K562 (cell line): Measurements from ENCODE around the gene RNF113B. TPM values are rescaled to one million over a fixed set of nuclear protein-coding genes. Genes with fewer than 3 reads are reported as not detected.

Source experiments
- ATAC-seq: fragments of 200-7000 bp; cut with Tn5 transposase; 3 replicates; pipeline ENCODE4 v1.9.1; 2020; ENCODE audit warnings: moderate library complexity
- BruUV-seq: library from RNA; stranded (reverse); fragments of 400-500 nt; replicated peaks from 2 replicates; lab custom pipeline; 2021; lab: Mats Ljungman, UMichigan
- CTCF ChIA-PET: fragments of 300-600 bp; formaldehyde crosslinking; extraction: SDS; loops from one replicate; lab custom pipeline; 2021; ENCODE audit warnings: low intra/inter-chr PET ratio; lab: Yijun Ruan, JAX
- POLR2A ChIA-PET: fragments of 300-600, 350-650 bp; sonication (Branson Sonifier 250); formaldehyde crosslinking; extraction: SDS; loops from one replicate; lab custom pipeline; 2021; ENCODE audit warnings: antibody characterized with exemption, inconsistent platforms; lab: Yijun Ruan, JAX
- DNase-seq, 4 experiments: peaks; one replicate each; pipeline versions ENCODE4 v3.0.0 to v3.0.0-alpha.2; 2011 to 2018; ENCODE audit warnings: low spot score in 3 of 4, mixed read lengths in 3 of 4; ENCODE audit errors: extremely low read depth in 1 of 4
- FAIRE-seq: peaks from 2 replicates; lab custom pipeline; 2011; peaks lifted over from hg19 to GRCh38; lab: Jason Lieb, UNC
- H2AFZ ChIP-seq: 2 replicates; pipeline ENCODE4 v1.6.0; 2011; ENCODE audit warnings: low read depth, low read length, control low read depth, inconsistent platforms
- H3K27ac ChIP-seq: fragments of 200-600 bp; 3 replicates; pipeline ENCODE4 v1.8.0; 2011; ENCODE audit warnings: low read depth, mild to moderate bottlenecking, control low read depth, inconsistent platforms, low read length, moderate library complexity, mixed read lengths; ENCODE audit errors: extremely low read depth
- H3K27me3 ChIP-seq, 2 experiments: fragments of 300-600 bp in 1 of 2; 2 replicates in 1 of 2; 3 replicates in 1 of 2; pipeline versions ENCODE4 v1.6.0 to v1.8.0; 2011; ENCODE audit warnings: inconsistent platforms in 2 of 2, low read length in 2 of 2, mild to moderate bottlenecking in 1 of 2, mixed read lengths in 1 of 2, moderate library complexity in 1 of 2; ENCODE audit not compliant: control insufficient read depth in 2 of 2, insufficient read depth in 2 of 2
- H3K36me3 ChIP-seq: fragments of 300-600 bp; 3 replicates; pipeline ENCODE4 v1.8.0; 2011; ENCODE audit warnings: mild to moderate bottlenecking, low read length, inconsistent platforms; ENCODE audit not compliant: control insufficient read depth, insufficient read depth
- H3K4me1 ChIP-seq, 2 experiments: fragments of 200-600 bp in 1 of 2; replicated peaks in 1 of 2; 2 replicates in 1 of 2; 3 replicates in 1 of 2; pipeline versions ENCODE4 v1.5.1 to v1.8.0; 2011; ENCODE audit warnings: inconsistent platforms in 2 of 2, low read length in 2 of 2, mild to moderate bottlenecking in 1 of 2, mixed read lengths in 1 of 2, moderate library complexity in 1 of 2; ENCODE audit not compliant: control insufficient read depth in 2 of 2, insufficient read depth in 2 of 2
- H3K4me2 ChIP-seq: 2 replicates; pipeline ENCODE4 v1.6.1; 2011; ENCODE audit warnings: low read length, control low read depth, inconsistent platforms, mixed read lengths; ENCODE audit not compliant: insufficient read depth
- H3K4me3 ChIP-seq: fragments of 200-600 bp; sonication (generic), shearing (Covaris generic); 2 replicates; pipeline ENCODE4 v1.5.1; 2016; ENCODE audit warnings: control low read depth, inconsistent platforms
- H3K79me2 ChIP-seq: fragments of 200-600 bp; 3 replicates; pipeline ENCODE4 v1.8.0; 2011; ENCODE audit warnings: low read length, inconsistent platforms; ENCODE audit not compliant: control insufficient read depth, insufficient read depth
- H3K9ac ChIP-seq, 2 experiments: 2 replicates each; pipeline versions ENCODE4 v1.6.0 to v1.6.1; 2011; ENCODE audit warnings: low read depth in 2 of 2, low read length in 2 of 2, control low read depth in 1 of 2, inconsistent platforms in 1 of 2, mild to moderate bottlenecking in 1 of 2, mixed read lengths in 1 of 2; ENCODE audit not compliant: insufficient read depth in 1 of 2
- H3K9me1 ChIP-seq: one replicate; pipeline ENCODE4 v1.6.0; 2011; ENCODE audit warnings: inconsistent platforms, mild to moderate bottlenecking, low read length, moderate library complexity; ENCODE audit not compliant: control insufficient read depth, insufficient read depth
- H3K9me3 ChIP-seq: replicated peaks from 2 replicates; pipeline ENCODE4 v1.5.1; 2011; ENCODE audit warnings: low read depth, low read length, inconsistent platforms; ENCODE audit not compliant: control insufficient read depth, insufficient read depth
- H4K20me1 ChIP-seq: replicated peaks from 2 replicates; pipeline ENCODE4 v1.6.1; 2011; ENCODE audit warnings: low read length, inconsistent platforms, mixed read lengths; ENCODE audit not compliant: control insufficient read depth, insufficient read depth
- CHD1 ChIP-seq: fragments of 200-600 bp; sonication (generic); IDR thresholded peaks from one replicate; pipeline ENCODE4 v1.6.1; 2012; ENCODE audit warnings: mild to moderate bottlenecking, moderate library complexity, low read length, inconsistent platforms
- DMBX1 ChIP-seq: fragments of 250-450 bp; sonication (Bioruptor Pico); IDR thresholded peaks from 2 replicates; pipeline ENCODE4 v1.8.0; 2022; ENCODE audit warnings: inconsistent platforms, mild to moderate bottlenecking, moderate library complexity, borderline replicate concordance
- GABPB2 ChIP-seq: fragments of 250-450 bp; sonication (Bioruptor Pico); conservative IDR thresholded peaks from 2 replicates; pipeline ENCODE4 v1.5.1; 2021; ENCODE audit warnings: mild to moderate bottlenecking
- NCOR1 ChIP-seq: fragments of 450-650 bp; IDR thresholded peaks from 2 replicates; pipeline ENCODE4 v1.6.1; 2016; ENCODE audit warnings: mild to moderate bottlenecking, moderate library complexity
- NUFIP1 ChIP-seq: fragments of 450-650 bp; IDR thresholded peaks from 2 replicates; pipeline ENCODE4 v1.6.1; 2018; ENCODE audit not compliant: partially characterized antibody
- SREBF1 ChIP-seq: fragments of 150-350 bp; IDR thresholded peaks from 2 replicates; pipeline ENCODE4 v1.6.1; 2014; ENCODE audit warnings: antibody characterized with exemption, low read depth, low read length, borderline replicate concordance
- TRIM28 ChIP-seq: fragments of 450-650 bp; IDR thresholded peaks from 2 replicates; pipeline ENCODE4 v1.6.1; 2017
- TSC22D4 ChIP-seq: fragments of 450-650 bp; IDR thresholded peaks from 2 replicates; pipeline ENCODE4 v1.6.1; 2016; ENCODE audit warnings: missing genetic modification characterization, missing biosample characterization, control low read depth
- ZSCAN29 ChIP-seq: fragments of 450-650 bp; IDR thresholded peaks from 2 replicates; pipeline ENCODE4 v1.6.1; 2017
- WGBS: fragments of 100-300 bp; shearing (Covaris generic); methylation state at CpG from one replicate; pipeline ENCODE4 v1.1.6; 2016; ENCODE audit warnings: low coverage, mixed read lengths; ENCODE audit not compliant: insufficient coverage; ENCODE audit errors: missing lambda C conversion rate; 5-methylcytosine and 5-hydroxymethylcytosine counted together
- in situ Hi-C: fragments of 300-500 bp; cut with MboI; formaldehyde crosslinking; loops from 4 replicates; pipeline ENCODE4 v1.15.0; 2018; ENCODE audit warnings: inconsistent platforms, mixed read lengths
- intact Hi-C: fragments of 100-400 bp; cut with micrococcal nuclease; formaldehyde crosslinking; loops from 2 replicates; pipeline ENCODE4 v1.14.2; 2022
- polyA plus RNA-seq, 8 experiments: library from polyadenylated mRNA; depleted of rRNA in 4 of 8; stranded (reverse) in 5 of 8; unstranded in 3 of 8; fragments of >200 nt; fragmentation: Nextera tagmentation in 2 of 8; fragmentation: Illumina TruSeq in 1 of 8; extraction: Ambion mirVana in 2 of 8; extraction: Trizol in 1 of 8; gene quantifications; 2 replicates each; pipeline versions ENCODE4 v1.2.1 to v1.2.3, GENCODE V29; 2011 to 2014; ENCODE audit warnings: inconsistent platforms in 1 of 8, missing spikeins in 1 of 8
- total RNA-seq, 7 experiments: library from RNA; depleted of rRNA in 6 of 7; stranded (reverse); fragments of >200 nt in 6 of 7; fragmentation: Illumina TruSeq in 2 of 7; extraction: Trizol in 2 of 7; gene quantifications; 2 replicates each; pipeline versions ENCODE4 v1.2.1 to v1.2.3, GENCODE V29; 2011 to 2021; ENCODE audit warnings: low replicate concordance in 1 of 7
- TF ChIP-seq, protein P1 (sequence below): sonication (generic); formaldehyde crosslinking; IDR thresholded peaks from 2 replicates; pipeline ENCODE4 v1.8.1; 2023; ENCODE audit warnings: mild to moderate bottlenecking, missing genetic modification reagents, moderate library complexity
- TF ChIP-seq, protein P2 (sequence below): fragments of 450-650 bp; IDR thresholded peaks from one replicate; pipeline ENCODE4 v1.6.1; 2018; ENCODE audit warnings: mild to moderate bottlenecking, moderate library complexity; ENCODE audit not compliant: partially characterized antibody
- TF ChIP-seq, protein P3 (sequence below): fragments of 450-650 bp; formaldehyde crosslinking; IDR thresholded peaks from 2 replicates; pipeline ENCODE4 v1.4.0; 2020; ENCODE audit warnings: mild to moderate bottlenecking, moderate library complexity
- TF ChIP-seq, protein P4 (sequence below), 2 experiments: fragments of 450-650 bp; IDR thresholded peaks; 2 replicates each; pipeline ENCODE4 v1.6.1; 2016
- TF ChIP-seq, protein P5 (sequence below): fragments of 250-450 bp; sonication (Bioruptor Pico); IDR thresholded peaks from 2 replicates; pipeline ENCODE4 v1.8.0; 2022; ENCODE audit warnings: moderate library complexity, mild to moderate bottlenecking, inconsistent platforms

Gene RNF113B
- total and polyA plus RNA-seq, 9 of the 15 experiments (the other 6 are each of a cell fraction or from before 2014, with no cell fraction given), result 0.09 TPM; not detected in 8

DNA sequence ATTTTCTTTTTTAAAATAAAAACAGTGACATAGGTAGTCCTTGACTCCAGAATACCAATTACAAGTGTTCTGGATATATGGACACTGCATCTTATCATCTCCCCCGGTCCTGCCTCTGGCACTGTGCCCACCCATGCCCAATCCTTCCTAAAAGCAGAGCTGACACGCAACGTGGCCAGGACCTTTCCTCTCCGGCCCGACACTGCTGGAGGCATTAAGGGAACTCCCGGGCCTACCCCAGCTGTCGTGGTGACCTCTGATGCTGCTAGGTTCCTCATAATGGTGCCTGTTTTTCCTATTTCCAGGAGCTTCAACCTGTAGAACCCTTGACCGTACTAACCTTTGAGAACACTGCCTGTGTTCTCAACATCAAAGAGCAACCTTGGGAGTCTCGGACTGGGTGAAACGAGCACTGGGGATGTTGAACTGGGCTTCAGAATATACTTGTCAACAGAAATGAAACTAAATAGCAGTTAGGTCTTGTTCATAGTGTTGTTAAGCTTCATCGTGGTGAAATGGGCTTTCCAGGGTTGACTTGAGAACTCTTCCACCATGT is 13.9 kb upstream of the RNF113B start:
- H3K79me2 ChIP-seq, result no peaks in the 10 kb centered on the region
- TF ChIP-seq NCOR1, result no peak
- no peak for TF ChIP-seq GABPB2 (CRISPR knock-in tag)
- TF ChIP-seq, protein P1, sequence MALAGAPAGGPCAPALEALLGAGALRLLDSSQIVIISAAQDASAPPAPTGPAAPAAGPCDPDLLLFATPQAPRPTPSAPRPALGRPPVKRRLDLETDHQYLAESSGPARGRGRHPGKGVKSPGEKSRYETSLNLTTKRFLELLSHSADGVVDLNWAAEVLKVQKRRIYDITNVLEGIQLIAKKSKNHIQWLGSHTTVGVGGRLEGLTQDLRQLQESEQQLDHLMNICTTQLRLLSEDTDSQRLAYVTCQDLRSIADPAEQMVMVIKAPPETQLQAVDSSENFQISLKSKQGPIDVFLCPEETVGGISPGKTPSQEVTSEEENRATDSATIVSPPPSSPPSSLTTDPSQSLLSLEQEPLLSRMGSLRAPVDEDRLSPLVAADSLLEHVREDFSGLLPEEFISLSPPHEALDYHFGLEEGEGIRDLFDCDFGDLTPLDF (CRISPR knock-in tag), result no peak
- TF ChIP-seq SREBF1, result no peak
- TF ChIP-seq, protein P2, sequence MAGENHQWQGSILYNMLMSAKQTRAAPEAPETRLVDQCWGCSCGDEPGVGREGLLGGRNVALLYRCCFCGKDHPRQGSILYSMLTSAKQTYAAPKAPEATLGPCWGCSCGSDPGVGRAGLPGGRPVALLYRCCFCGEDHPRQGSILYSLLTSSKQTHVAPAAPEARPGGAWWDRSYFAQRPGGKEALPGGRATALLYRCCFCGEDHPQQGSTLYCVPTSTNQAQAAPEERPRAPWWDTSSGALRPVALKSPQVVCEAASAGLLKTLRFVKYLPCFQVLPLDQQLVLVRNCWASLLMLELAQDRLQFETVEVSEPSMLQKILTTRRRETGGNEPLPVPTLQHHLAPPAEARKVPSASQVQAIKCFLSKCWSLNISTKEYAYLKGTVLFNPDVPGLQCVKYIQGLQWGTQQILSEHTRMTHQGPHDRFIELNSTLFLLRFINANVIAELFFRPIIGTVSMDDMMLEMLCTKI, result no peak
- TF ChIP-seq, protein P3, sequence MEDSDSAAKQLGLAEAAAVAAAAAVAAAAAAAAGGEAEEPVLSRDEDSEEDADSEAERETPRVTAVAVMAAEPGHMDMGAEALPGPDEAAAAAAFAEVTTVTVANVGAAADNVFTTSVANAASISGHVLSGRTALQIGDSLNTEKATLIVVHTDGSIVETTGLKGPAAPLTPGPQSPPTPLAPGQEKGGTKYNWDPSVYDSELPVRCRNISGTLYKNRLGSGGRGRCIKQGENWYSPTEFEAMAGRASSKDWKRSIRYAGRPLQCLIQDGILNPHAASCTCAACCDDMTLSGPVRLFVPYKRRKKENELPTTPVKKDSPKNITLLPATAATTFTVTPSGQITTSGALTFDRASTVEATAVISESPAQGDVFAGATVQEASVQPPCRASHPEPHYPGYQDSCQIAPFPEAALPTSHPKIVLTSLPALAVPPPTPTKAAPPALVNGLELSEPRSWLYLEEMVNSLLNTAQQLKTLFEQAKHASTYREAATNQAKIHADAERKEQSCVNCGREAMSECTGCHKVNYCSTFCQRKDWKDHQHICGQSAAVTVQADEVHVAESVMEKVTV (CRISPR knock-in tag), result no peak
- TF ChIP-seq, protein P4, sequence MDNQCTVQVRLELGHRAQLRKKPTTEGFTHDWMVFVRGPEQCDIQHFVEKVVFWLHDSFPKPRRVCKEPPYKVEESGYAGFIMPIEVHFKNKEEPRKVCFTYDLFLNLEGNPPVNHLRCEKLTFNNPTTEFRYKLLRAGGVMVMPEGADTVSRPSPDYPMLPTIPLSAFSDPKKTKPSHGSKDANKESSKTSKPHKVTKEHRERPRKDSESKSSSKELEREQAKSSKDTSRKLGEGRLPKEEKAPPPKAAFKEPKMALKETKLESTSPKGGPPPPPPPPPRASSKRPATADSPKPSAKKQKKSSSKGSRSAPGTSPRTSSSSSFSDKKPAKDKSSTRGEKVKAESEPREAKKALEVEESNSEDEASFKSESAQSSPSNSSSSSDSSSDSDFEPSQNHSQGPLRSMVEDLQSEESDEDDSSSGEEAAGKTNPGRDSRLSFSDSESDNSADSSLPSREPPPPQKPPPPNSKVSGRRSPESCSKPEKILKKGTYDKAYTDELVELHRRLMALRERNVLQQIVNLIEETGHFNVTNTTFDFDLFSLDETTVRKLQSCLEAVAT (IDR thresholded peaks at IDR 0.05), result no peak
- TF ChIP-seq DMBX1 (CRISPR knock-in tag), result no peak
- no peak for TF ChIP-seq NUFIP1
- TF ChIP-seq, protein P5, sequence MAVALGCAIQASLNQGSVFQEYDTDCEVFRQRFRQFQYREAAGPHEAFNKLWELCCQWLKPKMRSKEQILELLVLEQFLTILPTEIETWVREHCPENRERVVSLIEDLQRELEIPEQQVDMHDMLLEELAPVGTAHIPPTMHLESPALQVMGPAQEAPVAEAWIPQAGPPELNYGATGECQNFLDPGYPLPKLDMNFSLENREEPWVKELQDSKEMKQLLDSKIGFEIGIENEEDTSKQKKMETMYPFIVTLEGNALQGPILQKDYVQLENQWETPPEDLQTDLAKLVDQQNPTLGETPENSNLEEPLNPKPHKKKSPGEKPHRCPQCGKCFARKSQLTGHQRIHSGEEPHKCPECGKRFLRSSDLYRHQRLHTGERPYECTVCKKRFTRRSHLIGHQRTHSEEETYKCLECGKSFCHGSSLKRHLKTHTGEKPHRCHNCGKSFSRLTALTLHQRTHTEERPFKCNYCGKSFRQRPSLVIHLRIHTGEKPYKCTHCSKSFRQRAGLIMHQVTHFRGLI (CRISPR knock-in tag), result no peak
- TF ChIP-seq ZSCAN29, result no peak
- no peak for TF ChIP-seq CHD1
- no peak for TF ChIP-seq TSC22D4 (tag)
- no peak for TF ChIP-seq TRIM28
- no peak overlapping the region for H2AFZ ChIP-seq
- 3% methylated on average over 10 of the region's 11 CpGs for WGBS
- ChIA-PET CTCF (no interaction called here), POLR2A (interaction anchor here (0.6 to 1.1 kb wide), 2 partner anchors 29 to 98 kb away, joined by 3 to 4 read pairs; no protein-coding TSS in a partner anchor)
- H3K4me2 ChIP-seq, result no peak overlapping the region
- ATAC-seq (no peak), DNase-seq (no peak), FAIRE-seq (no peak)
- BruUV-seq, result no TSS peak
- H3K36me3 ChIP-seq, result no peaks in the 10 kb centered on the region
- in situ Hi-C loops (no loop called here), intact Hi-C loops (no loop called here)
- H3K9me1 ChIP-seq, result no peaks in the 10 kb centered on the region
- H4K20me1 ChIP-seq, result no peaks in the 10 kb centered on the region
- no peak overlapping the region for H3K9ac ChIP-seq
- H3K27ac ChIP-seq, result no peak overlapping the region
- no peaks in the 10 kb centered on the region for H3K9me3 ChIP-seq
- no peaks in the 10 kb centered on the region for H3K4me1 ChIP-seq
- H3K4me3 ChIP-seq, result no peak overlapping the region
- H3K27me3 ChIP-seq, result peaks cover 0 to 5% of the 10 kb centered on the region in 2 experiments; a peak in 2 of 5 replicates
